OCI-LY7 (cell line): ENCODE results near the gene PTPN12. TPM values are rescaled to one million over a fixed set of nuclear protein-coding genes. Genes with fewer than 3 reads are reported as not detected.
"Not testable (repeated sequence)": the region's sequence is repeated elsewhere in the genome, so short reads cannot be mapped to it uniquely, and the experiment has no call there.

ENCODE experiments used
- BruUV-seq: library from RNA; stranded (reverse); fragments of 400-500 nt; replicated peaks from 2 replicates; lab custom pipeline; 2021; lab: Mats Ljungman, UMichigan
- CTCF ChIA-PET: fragments of 300-600 bp; sonication (Branson Sonifier 250); formaldehyde crosslinking; loops from one replicate; lab custom pipeline; 2022; ENCODE audit warnings: antibody characterized with exemption; ENCODE audit not compliant: unreplicated experiment; lab: Charles Lee
- POLR2A ChIA-PET: fragments of 300-600 bp; sonication (Branson Sonifier 250); formaldehyde crosslinking; loops from one replicate; lab custom pipeline; 2022; ENCODE audit warnings: antibody characterized with exemption; lab: Charles Lee
- DNase-seq: peaks from one replicate; pipeline ENCODE4 v3.0.0-alpha.2; 2015; ENCODE audit warnings: low spot score
- H2AFZ ChIP-seq: fragments of 200-600 bp; sonication (generic), shearing (Covaris generic); 2 replicates; pipeline ENCODE4 v1.6.1; 2014; ENCODE audit warnings: mild to moderate bottlenecking, antibody characterized with exemption, low read length, moderate library complexity
- H3K27ac ChIP-seq: fragments of 200-600 bp; sonication (generic); 2 replicates; pipeline ENCODE4 v1.5.1; 2014; ENCODE audit warnings: mixed run types, low read depth, mild to moderate bottlenecking, moderate library complexity, low read length, inconsistent platforms; ENCODE audit not compliant: poor library complexity, severe bottlenecking
- H3K36me3 ChIP-seq: fragments of 200-600 bp; sonication (generic); 2 replicates; pipeline ENCODE4 v1.6.1; 2014; ENCODE audit warnings: mild to moderate bottlenecking, antibody characterized with exemption, low read length, moderate library complexity, mixed read lengths; ENCODE audit not compliant: insufficient read depth
- H3K4me1 ChIP-seq: fragments of 200-600 bp; sonication (generic); 2 replicates; pipeline ENCODE4 v1.5.1; 2014; ENCODE audit warnings: mild to moderate bottlenecking, low read length; ENCODE audit not compliant: insufficient read depth, poor library complexity, severe bottlenecking
- H3K4me2 ChIP-seq: fragments of 200-600 bp; sonication (generic); 2 replicates; pipeline ENCODE4 v1.6.1; 2014; ENCODE audit warnings: mild to moderate bottlenecking, low read length
- H3K4me3 ChIP-seq: fragments of 200-600 bp; sonication (generic); 2 replicates; pipeline ENCODE4 v1.5.1; 2014; ENCODE audit warnings: mild to moderate bottlenecking, low read depth, low read length; ENCODE audit not compliant: poor library complexity, severe bottlenecking
- H3K79me2 ChIP-seq: fragments of 200-600 bp; sonication (generic); 2 replicates; pipeline ENCODE4 v1.6.1; 2016; ENCODE audit warnings: low read depth, mild to moderate bottlenecking, low read length, moderate library complexity, mixed read lengths; ENCODE audit not compliant: insufficient read depth
- H3K9me2 ChIP-seq: fragments of 200-600 bp; sonication (generic); 2 replicates; pipeline ENCODE4 v1.6.1; 2016; ENCODE audit warnings: mild to moderate bottlenecking, low read length, mixed read lengths; ENCODE audit not compliant: insufficient read depth
- H3K9me3 ChIP-seq: fragments of 200-600 bp; sonication (generic); 2 replicates; pipeline ENCODE4 v1.6.1; 2014; ENCODE audit warnings: mild to moderate bottlenecking, mixed run types, low read length, mixed read lengths
- H4K20me1 ChIP-seq: fragments of 200-600 bp; sonication (generic); 2 replicates; pipeline ENCODE4 v1.6.1; 2014; ENCODE audit warnings: mild to moderate bottlenecking, antibody characterized with exemption, low read length, moderate library complexity, mixed read lengths; ENCODE audit not compliant: insufficient read depth
- CTCF ChIP-seq: fragments of 200-600 bp; sonication (generic); conservative IDR thresholded peaks from 2 replicates; pipeline ENCODE4 v1.5.1; 2014; ENCODE audit warnings: mild to moderate bottlenecking, antibody characterized with exemption, low read length, moderate library complexity, mixed read lengths
- EZH2phosphoT487 ChIP-seq: fragments of 200-600 bp; sonication (generic); IDR thresholded peaks from 2 replicates; pipeline ENCODE4 v1.6.1; 2018; ENCODE audit warnings: low read depth, borderline replicate concordance, mild to moderate bottlenecking, mixed run types, antibody characterized with exemption, low read length, moderate library complexity, mixed read lengths
- intact Hi-C: fragments of 100-400 bp; cut with micrococcal nuclease; formaldehyde crosslinking; loops from one replicate; pipeline ENCODE4 v1.10.0; 2022; ENCODE audit not compliant: unreplicated experiment
- total RNA-seq, 2 experiments: library from RNA; depleted of rRNA in 1 of 2; stranded (reverse); fragments of >200 nt in 1 of 2; shearing (Covaris generic) in 1 of 2; gene quantifications; 2 replicates each; pipeline ENCODE4 v1.2.3, GENCODE V29; 2014 to 2022

Gene PTPN12
- total RNA-seq, 2 experiments from 2014 or later = 2.7 to 19.1 TPM

GRCh38 chr7:77649716-77650349 is 112.7 kb downstream of the PTPN12 start:
- no peak overlapping the region for H3K4me3 ChIP-seq
- H2AFZ ChIP-seq = no peak overlapping the region
- H3K79me2 ChIP-seq = no peaks in the 10 kb centered on the region
- no peak for DNase-seq
- no peak overlapping the region for H3K27ac ChIP-seq
- H3K9me3 ChIP-seq = no peaks in the 10 kb centered on the region
- no peaks in the 10 kb centered on the region for H3K4me1 ChIP-seq
- H3K4me2 ChIP-seq = no peak overlapping the region
- ChIA-PET POLR2A (interaction anchor here (1.0 to 1.1 kb wide), 2 partner anchors 21 to 489 kb away, joined by 3 to 4 read pairs; no protein-coding TSS in a partner anchor), CTCF (no interaction called here)
- no peak for TF ChIP-seq EZH2phosphoT487
- no peak for TF ChIP-seq CTCF
- H4K20me1 ChIP-seq = no peaks in the 10 kb centered on the region
- BruUV-seq = no TSS peak
- H3K36me3 ChIP-seq = no peaks in the 10 kb centered on the region
- H3K9me2 ChIP-seq = no peaks in the 10 kb centered on the region
- intact Hi-C loops = loop anchor here (10.0 kb wide), 1 partner anchor 575 kb away; no protein-coding TSS in a partner anchor

GRCh38 chr7:77651575-77652162 is 114.6 kb downstream of the PTPN12 start:
- CTCF ChIA-PET = interaction anchor here (0.8 kb wide), 1 partner anchor 20 kb away, joined by 3 read pairs; no protein-coding TSS in a partner anchor
- no TSS peak for BruUV-seq
- H3K27ac ChIP-seq = no peak overlapping the region
- no peaks in the 10 kb centered on the region for H3K36me3 ChIP-seq
- no peaks in the 10 kb centered on the region for H4K20me1 ChIP-seq
- no peak overlapping the region for H3K4me2 ChIP-seq
- H3K4me3 ChIP-seq = no peak overlapping the region
- H3K79me2 ChIP-seq = no peaks in the 10 kb centered on the region
- POLR2A ChIA-PET = interaction anchor here (0.7 to 1.6 kb wide), 8 partner anchors 9 to 393 kb away, joined by 3 to 8 read pairs (median 3); no protein-coding TSS in a partner anchor
- H3K4me1 ChIP-seq = no peaks in the 10 kb centered on the region
- peak; percentile 93 for TF ChIP-seq CTCF
- TF ChIP-seq EZH2phosphoT487 = no peak
- peak; percentile 58 for DNase-seq
- intact Hi-C loops = loop anchor here (10.0 kb wide), 1 partner anchor 573 kb away; no protein-coding TSS in a partner anchor
- no peaks in the 10 kb centered on the region for H3K9me2 ChIP-seq
- no peak overlapping the region; the same call in 1 of the 2 replicates for H2AFZ ChIP-seq
- no peaks in the 10 kb centered on the region for H3K9me3 ChIP-seq

- POLR2A ChIA-PET = interaction anchor here (0.6 to 1.1 kb wide), 2 partner anchors 392 to 452 kb away, joined by 3 read pairs; no protein-coding TSS in a partner anchor
- CTCF ChIA-PET, H3K79me2 ChIP-seq, H3K9me3 ChIP-seq, H3K36me3 ChIP-seq, BruUV-seq, H3K4me2 ChIP-seq, H3K4me3 ChIP-seq, H3K9me2 ChIP-seq, H4K20me1 ChIP-seq, H2AFZ ChIP-seq, DNase-seq, H3K27ac ChIP-seq, H3K4me1 ChIP-seq: not testable (repeated sequence)
- intact Hi-C loops = loop anchor here (10.0 kb wide), 1 partner anchor 572 kb away; no protein-coding TSS in a partner anchor
Observed at GRCh38 chr7:77652826-77653225, 115.7 kb downstream of the PTPN12 start.
